SH-SY5Y (cell line): ENCODE measurements around the gene TEP1.

ENCODE experiments used
- GATA2 ChIP-seq: IDR thresholded peaks from 2 replicates; pipeline ENCODE4 v1.6.1; 2011; ENCODE audit warnings: mild to moderate bottlenecking, low read depth, low read length
- GATA3 ChIP-seq: IDR thresholded peaks from 2 replicates; pipeline ENCODE4 v1.6.1; 2011; ENCODE audit warnings: low read depth, mild to moderate bottlenecking, low read length, moderate library complexity

DNA sequence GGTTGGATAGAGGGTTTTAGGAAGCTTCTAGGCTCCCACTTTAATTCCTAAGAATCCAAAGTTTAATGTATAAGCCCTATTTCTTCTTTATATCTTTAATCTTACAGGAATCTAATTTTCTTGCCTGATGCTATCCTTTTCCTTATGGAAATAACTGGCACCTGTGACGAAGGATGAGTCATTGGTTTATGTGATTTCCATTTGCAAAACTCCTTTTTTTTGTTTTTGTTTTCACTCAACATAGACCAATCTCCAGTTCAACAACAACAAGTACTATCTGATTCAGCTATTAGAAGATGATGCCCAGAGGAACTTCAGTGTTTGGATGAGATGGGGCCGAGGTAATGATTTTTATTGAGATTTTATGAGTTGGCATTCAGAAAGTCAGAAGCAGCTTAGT is 63.0 kb downstream of the TEP1 start:
- TF ChIP-seq GATA2 (no peak), GATA3 (no peak)
